GM04504 (cell line): ENCODE measurements around the gene APOBEC3B.
"Not testable (repeated sequence)": the region's sequence is repeated elsewhere in the genome, so short reads cannot be mapped to it uniquely, and the experiment has no call there.

Source experiments
- DNase-seq: peaks from one replicate; pipeline ENCODE4 v3.0.0-alpha.2; 2012; ENCODE audit warnings: low read depth

The APOBEC3B gene

GRCh38 chr22:39031434-39032295 is 49.5 kb downstream of the APOBEC3B start:
- not testable (repeated sequence) for DNase-seq

GRCh38 chr22:39037071-39037470 is 54.9 kb downstream of the APOBEC3B start:
- DNase-seq: not testable (repeated sequence)

- DNase-seq: no peak
Observed at GRCh38 chr22:39039306-39040126, 57.4 kb downstream of the APOBEC3B start.

- DNase-seq: not testable (repeated sequence)
Observed at GRCh38 chr22:39040155-39040537, 58.0 kb downstream of the APOBEC3B start.

- peak; percentile 30 for DNase-seq
Observed at GRCh38 chr22:39040538-39041296, 58.6 kb downstream of the APOBEC3B start, which contains the start of gene APOBEC3F. Gene APOBEC3F (plus strand): TSS chr22:39040864. CDS start chr22:39040961, 97 bp downstream.

GRCh38 chr22:39041908-39042307 is 59.8 kb downstream of the APOBEC3B start:
- DNase-seq: no peak
